ENCODE measurements around the gene EPHA6.

EPHA6 gene

DNA sequence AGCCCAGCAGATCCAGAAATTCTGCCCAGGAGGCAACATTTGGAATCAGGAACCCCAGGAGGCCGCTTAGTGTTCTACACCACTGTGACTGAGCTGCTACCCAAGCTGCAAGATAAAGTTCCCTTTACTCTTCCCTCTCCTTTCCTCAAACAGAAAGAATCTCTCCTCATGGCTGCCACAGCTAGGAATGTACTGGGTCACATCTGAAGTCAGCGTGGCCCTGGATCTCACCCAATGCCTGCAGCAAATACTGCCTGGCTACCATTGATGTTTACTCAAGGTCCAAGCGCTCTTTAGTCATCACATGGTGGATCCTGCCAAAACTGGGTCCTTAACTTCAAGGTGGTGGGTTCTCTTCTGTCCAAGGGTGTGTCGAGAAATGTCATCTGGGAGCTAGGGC, 382.7 kb downstream of the EPHA6 start:
- no peak overlapping the region for H3K23ac ChIP-seq (ENCODE audit: low read length in 2 of 2)
- no peak overlapping the region for H2BK15ac ChIP-seq (ENCODE audit: low read depth, poor library complexity, severe bottlenecking)
- H3K27me3 ChIP-seq (ENCODE audit: control insufficient read depth in 1 of 2, insufficient read depth in 1 of 2, low read length in 2 of 2): no peaks in the 10 kb centered on the region
- H3K18ac ChIP-seq (ENCODE audit: low read depth in 1 of 2, low read length in 2 of 2): no peak overlapping the region
- H2BK5ac ChIP-seq (ENCODE audit: low read depth, low read length, poor library complexity, severe bottlenecking): no peak overlapping the region
- no peak overlapping the region for H3K9ac ChIP-seq (ENCODE audit: low read length)
- DNase-seq: no peak
- H3K27ac ChIP-seq (ENCODE audit: low read length, poor library complexity, severe bottlenecking): no peak overlapping the region
- no peak overlapping the region for H4K8ac ChIP-seq (ENCODE audit: low read length)
- no peaks in the 10 kb centered on the region for H3K9me3 ChIP-seq (ENCODE audit: control insufficient read depth, low read length)
- H2AK5ac ChIP-seq (ENCODE audit: low read length, severe bottlenecking): no peak overlapping the region
- no peak overlapping the region for H2BK12ac ChIP-seq (ENCODE audit: low read length in 2 of 2)
- H3K14ac ChIP-seq (ENCODE audit: low read length in 2 of 2): no peak overlapping the region
- no peak overlapping the region for H3K4ac ChIP-seq (ENCODE audit: low read depth in 1 of 2, low read length in 2 of 2)
- H3K4me3 ChIP-seq (ENCODE audit: insufficient read depth in 1 of 2, low read depth in 1 of 2, low read length in 2 of 2): no peak overlapping the region
- 76% methylated on average over 4 of the region's 4 CpGs for WGBS
- H4K91ac ChIP-seq (ENCODE audit: low read length): no peak overlapping the region
- H2AFZ ChIP-seq (ENCODE audit: low read depth, low read length): no peak overlapping the region
- H3K36me3 ChIP-seq (ENCODE audit: control insufficient read depth in 1 of 2, insufficient read depth in 2 of 2, low read depth in 1 of 2, low read length in 2 of 2): no peaks in the 10 kb centered on the region
- H2BK120ac ChIP-seq (ENCODE audit: low read depth, low read length): no peak overlapping the region
- no peak overlapping the region for H3K4me2 ChIP-seq (ENCODE audit: low read length, poor library complexity, severe bottlenecking)
- no peaks in the 10 kb centered on the region for H3K79me1 ChIP-seq (replicated peaks; ENCODE audit: low read length, poor library complexity, severe bottlenecking)
- no peaks in the 10 kb centered on the region for H3K4me1 ChIP-seq (ENCODE audit: control insufficient read depth, insufficient read depth, low read depth, low read length)

DNA sequence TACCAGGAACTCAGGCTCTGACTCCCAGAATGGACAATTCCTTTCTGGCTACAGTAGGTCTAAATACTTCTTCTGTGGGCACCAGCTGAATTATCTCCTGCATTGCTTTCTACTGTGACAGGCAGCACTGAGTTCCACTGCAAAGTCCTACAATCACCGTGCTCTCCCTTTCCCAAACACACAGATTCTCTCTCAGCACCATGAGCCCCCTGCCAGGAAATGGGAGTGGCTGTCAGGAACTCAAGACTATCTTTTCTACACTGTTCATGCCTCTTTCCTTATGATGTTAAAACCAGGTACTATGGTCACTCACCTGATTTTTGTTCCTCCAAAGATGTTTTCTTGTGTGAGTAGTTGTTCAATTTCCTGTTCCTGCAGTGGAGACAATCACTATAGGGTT, 383.4 kb downstream of the EPHA6 start:
- Histone ChIP-seq H3K9me3 (ENCODE audit: control insufficient read depth, low read length) (no peaks in the 10 kb centered on the region), H3K9ac (ENCODE audit: low read length) (no peak overlapping the region), H3K27ac (ENCODE audit: low read length, poor library complexity, severe bottlenecking) (no peak overlapping the region), H2BK5ac (ENCODE audit: low read depth, low read length, poor library complexity, severe bottlenecking) (no peak overlapping the region), H3K23ac (ENCODE audit: low read length in 2 of 2) (no peak overlapping the region), H4K91ac (ENCODE audit: low read length) (no peak overlapping the region), H2BK12ac (ENCODE audit: low read length in 2 of 2) (no peak overlapping the region), H3K14ac (ENCODE audit: low read length in 2 of 2) (no peak overlapping the region), H3K4me3 (ENCODE audit: insufficient read depth in 1 of 2, low read depth in 1 of 2, low read length in 2 of 2) (no peak overlapping the region), H3K4me2 (ENCODE audit: low read length, poor library complexity, severe bottlenecking) (no peak overlapping the region), H4K8ac (ENCODE audit: low read length) (no peak overlapping the region), H3K18ac (ENCODE audit: low read depth in 1 of 2, low read length in 2 of 2) (no peak overlapping the region), H3K36me3 (ENCODE audit: control insufficient read depth in 1 of 2, insufficient read depth in 2 of 2, low read depth in 1 of 2, low read length in 2 of 2) (no peaks in the 10 kb centered on the region), H3K27me3 (ENCODE audit: control insufficient read depth in 1 of 2, insufficient read depth in 1 of 2, low read length in 2 of 2) (no peaks in the 10 kb centered on the region), H3K4ac (ENCODE audit: low read depth in 1 of 2, low read length in 2 of 2) (no peak overlapping the region), H2BK15ac (ENCODE audit: low read depth, poor library complexity, severe bottlenecking) (no peak overlapping the region), H3K4me1 (ENCODE audit: control insufficient read depth, insufficient read depth, low read depth, low read length) (no peaks in the 10 kb centered on the region), H2AFZ (ENCODE audit: low read depth, low read length) (no peak overlapping the region), H2AK5ac (ENCODE audit: low read length, severe bottlenecking) (no peak overlapping the region), H3K79me1 (replicated peaks; ENCODE audit: low read length, poor library complexity, severe bottlenecking) (no peaks in the 10 kb centered on the region), H2BK120ac (ENCODE audit: low read depth, low read length) (no peak overlapping the region)
- 59% methylated on average over 1 of the region's 1 CpG for WGBS
- no peak for DNase-seq

DNA sequence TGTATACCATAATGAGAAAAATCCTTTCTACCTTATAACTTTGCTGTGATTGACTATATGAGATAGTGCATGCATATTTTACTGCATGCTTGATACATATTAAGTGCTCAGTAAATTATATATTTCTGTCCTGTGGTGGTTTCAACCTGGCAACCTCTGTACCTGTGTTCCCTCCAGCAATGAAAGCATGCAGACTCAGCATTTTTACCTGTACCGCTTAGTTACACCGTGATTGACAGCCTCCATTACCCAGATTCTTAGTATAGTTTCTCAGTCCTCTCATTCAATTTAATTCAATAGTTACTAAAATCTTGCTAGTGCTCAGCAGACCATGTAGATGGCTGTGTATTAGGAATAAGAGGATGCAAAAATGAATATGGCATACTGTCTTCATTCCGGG, 386.0 kb downstream of the EPHA6 start:
- no peak overlapping the region for H2AK5ac ChIP-seq (ENCODE audit: low read length, severe bottlenecking)
- no peak overlapping the region for H3K4ac ChIP-seq (ENCODE audit: low read depth in 1 of 2, low read length in 2 of 2)
- no peaks in the 10 kb centered on the region for H3K27me3 ChIP-seq (ENCODE audit: control insufficient read depth in 1 of 2, insufficient read depth in 1 of 2, low read length in 2 of 2)
- no peak overlapping the region for H3K4me3 ChIP-seq (ENCODE audit: insufficient read depth in 1 of 2, low read depth in 1 of 2, low read length in 2 of 2)
- no peak overlapping the region for H2BK120ac ChIP-seq (ENCODE audit: low read depth, low read length)
- H3K9me3 ChIP-seq (ENCODE audit: control insufficient read depth, low read length): no peaks in the 10 kb centered on the region
- DNase-seq: no peak
- H3K23ac ChIP-seq (ENCODE audit: low read length in 2 of 2): no peak overlapping the region
- H2AFZ ChIP-seq (ENCODE audit: low read depth, low read length): no peak overlapping the region
- H3K4me2 ChIP-seq (ENCODE audit: low read length, poor library complexity, severe bottlenecking): no peak overlapping the region
- H4K91ac ChIP-seq (ENCODE audit: low read length): no peak overlapping the region
- H4K8ac ChIP-seq (ENCODE audit: low read length): no peak overlapping the region
- H3K4me1 ChIP-seq (ENCODE audit: control insufficient read depth, insufficient read depth, low read depth, low read length): no peaks in the 10 kb centered on the region
- H3K36me3 ChIP-seq (ENCODE audit: control insufficient read depth in 1 of 2, insufficient read depth in 2 of 2, low read depth in 1 of 2, low read length in 2 of 2): no peaks in the 10 kb centered on the region
- H3K27ac ChIP-seq (ENCODE audit: low read length, poor library complexity, severe bottlenecking): no peak overlapping the region
- H2BK5ac ChIP-seq (ENCODE audit: low read depth, low read length, poor library complexity, severe bottlenecking): no peak overlapping the region
- no peak overlapping the region for H2BK15ac ChIP-seq (ENCODE audit: low read depth, poor library complexity, severe bottlenecking)
- H2BK12ac ChIP-seq (ENCODE audit: low read length in 2 of 2): no peak overlapping the region
- H3K9ac ChIP-seq (ENCODE audit: low read length): no peak overlapping the region
- H3K18ac ChIP-seq (ENCODE audit: low read depth in 1 of 2, low read length in 2 of 2): no peak overlapping the region
- WGBS: 92% methylated on average over 3 of the region's 3 CpGs
- no peak overlapping the region for H3K14ac ChIP-seq (ENCODE audit: low read length in 2 of 2)
- H3K79me1 ChIP-seq (replicated peaks; ENCODE audit: low read length, poor library complexity, severe bottlenecking): no peaks in the 10 kb centered on the region

DNA sequence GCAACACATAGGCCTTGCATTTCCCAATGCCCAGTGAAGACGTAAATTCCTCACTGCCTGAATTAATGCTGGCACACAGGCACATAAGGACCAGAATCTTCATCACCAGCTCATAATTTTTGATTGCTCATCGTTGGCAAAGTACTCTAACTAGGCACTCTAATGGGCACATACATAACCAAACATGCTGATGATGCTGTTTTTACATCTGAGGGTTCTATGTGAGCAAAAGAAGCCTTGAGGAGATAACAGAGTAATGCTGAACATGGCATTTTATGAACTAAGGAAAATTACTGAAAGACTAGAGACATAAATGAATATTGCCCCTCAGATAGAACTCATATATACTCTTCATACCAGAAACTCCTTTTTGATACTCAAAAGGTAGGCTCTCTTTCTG, 387.4 kb downstream of the EPHA6 start:
- H3K9ac ChIP-seq (ENCODE audit: low read length): no peak overlapping the region
- no peak overlapping the region for H2BK12ac ChIP-seq (ENCODE audit: low read length in 2 of 2)
- no peak overlapping the region for H2AK5ac ChIP-seq (ENCODE audit: low read length, severe bottlenecking)
- no peak overlapping the region for H3K14ac ChIP-seq (ENCODE audit: low read length in 2 of 2)
- H2AFZ ChIP-seq (ENCODE audit: low read depth, low read length): no peak overlapping the region
- H3K4me3 ChIP-seq (ENCODE audit: insufficient read depth in 1 of 2, low read depth in 1 of 2, low read length in 2 of 2): no peak overlapping the region
- 77% methylated on average over 1 of the region's 2 CpGs for WGBS
- no peak overlapping the region for H3K27ac ChIP-seq (ENCODE audit: low read length, poor library complexity, severe bottlenecking)
- H3K4ac ChIP-seq (ENCODE audit: low read depth in 1 of 2, low read length in 2 of 2): no peak overlapping the region
- H3K79me1 ChIP-seq (replicated peaks; ENCODE audit: low read length, poor library complexity, severe bottlenecking): no peaks in the 10 kb centered on the region
- H2BK5ac ChIP-seq (ENCODE audit: low read depth, low read length, poor library complexity, severe bottlenecking): no peak overlapping the region
- no peaks in the 10 kb centered on the region for H3K9me3 ChIP-seq (ENCODE audit: control insufficient read depth, low read length)
- no peak overlapping the region for H4K91ac ChIP-seq (ENCODE audit: low read length)
- H2BK15ac ChIP-seq (ENCODE audit: low read depth, poor library complexity, severe bottlenecking): no peak overlapping the region
- no peak overlapping the region for H3K4me2 ChIP-seq (ENCODE audit: low read length, poor library complexity, severe bottlenecking)
- no peaks in the 10 kb centered on the region for H3K4me1 ChIP-seq (ENCODE audit: control insufficient read depth, insufficient read depth, low read depth, low read length)
- no peaks in the 10 kb centered on the region for H3K27me3 ChIP-seq (ENCODE audit: control insufficient read depth in 1 of 2, insufficient read depth in 1 of 2, low read length in 2 of 2)
- no peak overlapping the region for H3K18ac ChIP-seq (ENCODE audit: low read depth in 1 of 2, low read length in 2 of 2)
- H3K23ac ChIP-seq (ENCODE audit: low read length in 2 of 2): no peak overlapping the region
- no peaks in the 10 kb centered on the region for H3K36me3 ChIP-seq (ENCODE audit: control insufficient read depth in 1 of 2, insufficient read depth in 2 of 2, low read depth in 1 of 2, low read length in 2 of 2)
- no peak for DNase-seq
- H4K8ac ChIP-seq (ENCODE audit: low read length): no peak overlapping the region
- no peak overlapping the region for H2BK120ac ChIP-seq (ENCODE audit: low read depth, low read length)
